ENCODE results near the gene TRIM44.
"Not testable (repeated sequence)": the region's sequence is repeated elsewhere in the genome, so short reads cannot be mapped to it uniquely, and the experiment has no call there.

TRIM44 gene

GRCh38 chr11:35814081-35814695 lies 151.6 kb downstream of the TRIM44 start:
- no peak for DNase-seq (ENCODE audit: low read depth in 2 of 2, low spot score in 1 of 2)

GRCh38 chr11:35814720-35815305 lies 152.2 kb downstream of the TRIM44 start:
- DNase-seq (ENCODE audit: low read depth in 2 of 2, low spot score in 1 of 2) = no peak

- DNase-seq (ENCODE audit: low read depth in 2 of 2, low spot score in 1 of 2) = no peak
Measured at GRCh38 chr11:35815556-35816315, 153.2 kb downstream of the TRIM44 start.

- DNase-seq (ENCODE audit: low read depth in 2 of 2, low spot score in 1 of 2) = no peak
Measured at GRCh38 chr11:35820614-35821013, 158.0 kb downstream of the TRIM44 start.

GRCh38 chr11:35822815-35823495 lies 160.4 kb downstream of the TRIM44 start:
- DNase-seq (ENCODE audit: low read depth in 2 of 2, low spot score in 1 of 2) = no peak

GRCh38 chr11:35823742-35824298 lies 161.2 kb downstream of the TRIM44 start:
- DNase-seq (ENCODE audit: low read depth in 2 of 2, low spot score in 1 of 2) = no peak

GRCh38 chr11:35825386-35825785 lies 162.8 kb downstream of the TRIM44 start:
- DNase-seq (ENCODE audit: low read depth in 2 of 2, low spot score in 1 of 2) = no peak

GRCh38 chr11:35826006-35826405 lies 163.4 kb downstream of the TRIM44 start:
- no peak for DNase-seq (ENCODE audit: low read depth in 2 of 2, low spot score in 1 of 2)

GRCh38 chr11:35826949-35827348 lies 164.4 kb downstream of the TRIM44 start:
- no peak for DNase-seq (ENCODE audit: low read depth in 2 of 2, low spot score in 1 of 2)

- DNase-seq (ENCODE audit: low read depth in 2 of 2, low spot score in 1 of 2) = no peak
Measured at GRCh38 chr11:35836205-35836604, 173.6 kb downstream of the TRIM44 start.

GRCh38 chr11:35838071-35838470 lies 175.5 kb downstream of the TRIM44 start:
- no peak for DNase-seq (ENCODE audit: low read depth in 2 of 2, low spot score in 1 of 2)

GRCh38 chr11:35838697-35839367 lies 176.3 kb downstream of the TRIM44 start:
- not testable (repeated sequence) for DNase-seq (ENCODE audit: low read depth in 2 of 2, low spot score in 1 of 2)

GRCh38 chr11:35839368-35840161 lies 177.0 kb downstream of the TRIM44 start:
- no peak for DNase-seq (ENCODE audit: low read depth in 2 of 2, low spot score in 1 of 2)

- no peak for DNase-seq (ENCODE audit: low read depth in 2 of 2, low spot score in 1 of 2)
Measured at GRCh38 chr11:35841733-35842132, 179.2 kb downstream of the TRIM44 start.

GRCh38 chr11:35842958-35843357 lies 180.4 kb downstream of the TRIM44 start:
- no peak for DNase-seq (ENCODE audit: low read depth in 2 of 2, low spot score in 1 of 2)

- DNase-seq (ENCODE audit: low read depth in 2 of 2, low spot score in 1 of 2) = no peak
Measured at GRCh38 chr11:35844579-35844978, 182.0 kb downstream of the TRIM44 start.

- DNase-seq (ENCODE audit: low read depth in 2 of 2, low spot score in 1 of 2) = no peak
Measured at GRCh38 chr11:35845860-35846259, 183.3 kb downstream of the TRIM44 start.

GRCh38 chr11:35846874-35847273 lies 184.3 kb downstream of the TRIM44 start:
- DNase-seq (ENCODE audit: low read depth in 2 of 2, low spot score in 1 of 2) = no peak

GRCh38 chr11:35847473-35847872 lies 184.9 kb downstream of the TRIM44 start:
- DNase-seq (ENCODE audit: low read depth in 2 of 2, low spot score in 1 of 2) = no peak

GRCh38 chr11:35848616-35849015 lies 186.0 kb downstream of the TRIM44 start:
- no peak for DNase-seq (ENCODE audit: low read depth in 2 of 2, low spot score in 1 of 2)

Data from stimulated activated CD8-positive, alpha-beta memory T cell treated with anti-CD3 and anti-CD28 coated beads, Interleukin-4, amount 100 ng/mL, for 1 hour (primary cell).